NCI-H446 (cell line): ENCODE measurements around the gene RAB36.
"Not testable (repeated sequence)": the region's sequence is repeated elsewhere in the genome, so short reads cannot be mapped to it uniquely, and the experiment has no call there.

Experiments used
- DNase-seq, 2 experiments: peaks; one replicate each; lab custom pipeline; 2025; lab: John Stamatoyannopoulos, UW

The RAB36 gene

DNA sequence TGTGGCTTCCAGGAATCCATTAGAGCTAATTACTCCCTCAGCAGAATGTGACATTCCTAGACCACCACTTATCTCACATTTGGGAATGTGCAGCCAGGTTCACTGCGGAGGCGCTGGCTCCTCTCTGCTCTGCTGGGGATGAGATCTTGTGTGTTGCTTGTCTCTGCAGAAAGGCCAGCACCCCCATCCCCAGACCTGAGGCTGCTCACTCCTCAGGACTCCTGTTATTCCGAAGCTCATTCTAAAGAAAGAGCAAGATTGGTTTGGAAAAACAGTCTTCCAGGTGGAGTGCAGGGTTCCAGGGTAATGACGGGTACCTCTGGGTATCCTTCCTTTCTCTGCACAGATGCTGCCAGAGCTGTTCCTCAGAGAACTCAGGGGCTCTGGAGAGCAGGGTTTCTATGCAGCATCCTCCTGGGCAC, 24.3 kb upstream of the RAB36 start:
- no peak for DNase-seq

DNA sequence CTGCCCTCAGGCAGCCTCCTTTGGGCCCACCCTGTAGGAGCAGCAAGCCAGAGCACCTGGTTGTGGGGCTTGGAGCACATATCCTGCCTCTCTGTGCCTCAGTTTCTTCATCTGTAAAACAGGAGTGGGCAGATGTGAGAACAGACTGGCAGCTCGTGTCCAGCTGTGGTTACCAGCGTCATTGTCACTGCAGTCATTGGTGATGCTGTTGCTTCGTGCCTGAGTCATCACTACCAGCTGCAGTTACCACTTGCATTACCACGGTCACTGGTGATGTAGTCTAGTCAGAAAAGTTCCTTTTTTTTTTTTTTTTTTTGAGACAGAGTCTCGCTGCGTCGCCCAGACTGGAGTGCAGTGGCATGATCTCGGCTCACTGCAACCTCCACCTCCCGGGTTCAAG, 23.9 kb upstream of the RAB36 start:
- no peak for DNase-seq

DNA sequence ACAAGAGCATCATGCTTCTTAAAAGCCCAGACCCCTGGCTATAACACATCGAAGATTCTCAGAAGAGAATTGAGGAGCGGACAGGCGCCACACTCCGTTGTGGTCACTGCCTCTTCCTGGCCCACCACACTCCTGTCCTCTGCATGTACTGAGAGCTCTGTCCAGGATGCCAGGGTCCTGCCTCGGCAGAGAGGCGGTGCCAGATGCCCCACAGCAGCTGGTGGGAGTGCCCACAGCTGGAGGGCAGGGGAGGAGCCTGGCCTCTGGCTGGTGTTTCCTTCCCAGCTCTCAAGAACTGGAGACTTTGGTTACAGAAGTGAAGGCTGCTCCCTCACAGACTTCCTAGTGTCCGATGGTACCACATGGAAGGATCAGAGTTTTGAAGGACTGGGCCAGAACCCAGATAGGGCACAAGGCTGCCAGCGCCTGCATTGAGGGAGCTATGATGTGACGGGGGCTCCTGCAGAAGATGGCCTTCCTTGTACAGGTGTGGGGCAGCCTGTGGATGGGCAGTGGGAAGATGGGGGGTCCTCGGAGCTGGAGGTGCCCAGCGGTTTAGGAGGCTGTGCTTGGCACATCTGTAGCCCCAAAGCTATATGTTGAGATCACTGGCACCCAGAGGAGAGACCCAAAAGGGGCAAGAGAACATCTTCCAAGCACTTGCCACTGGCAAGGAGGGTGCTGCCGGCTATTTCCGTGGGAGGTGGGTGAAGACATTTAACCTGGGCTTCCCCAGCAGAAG, 22.9 kb upstream of the RAB36 start:
- no peak for DNase-seq

DNA sequence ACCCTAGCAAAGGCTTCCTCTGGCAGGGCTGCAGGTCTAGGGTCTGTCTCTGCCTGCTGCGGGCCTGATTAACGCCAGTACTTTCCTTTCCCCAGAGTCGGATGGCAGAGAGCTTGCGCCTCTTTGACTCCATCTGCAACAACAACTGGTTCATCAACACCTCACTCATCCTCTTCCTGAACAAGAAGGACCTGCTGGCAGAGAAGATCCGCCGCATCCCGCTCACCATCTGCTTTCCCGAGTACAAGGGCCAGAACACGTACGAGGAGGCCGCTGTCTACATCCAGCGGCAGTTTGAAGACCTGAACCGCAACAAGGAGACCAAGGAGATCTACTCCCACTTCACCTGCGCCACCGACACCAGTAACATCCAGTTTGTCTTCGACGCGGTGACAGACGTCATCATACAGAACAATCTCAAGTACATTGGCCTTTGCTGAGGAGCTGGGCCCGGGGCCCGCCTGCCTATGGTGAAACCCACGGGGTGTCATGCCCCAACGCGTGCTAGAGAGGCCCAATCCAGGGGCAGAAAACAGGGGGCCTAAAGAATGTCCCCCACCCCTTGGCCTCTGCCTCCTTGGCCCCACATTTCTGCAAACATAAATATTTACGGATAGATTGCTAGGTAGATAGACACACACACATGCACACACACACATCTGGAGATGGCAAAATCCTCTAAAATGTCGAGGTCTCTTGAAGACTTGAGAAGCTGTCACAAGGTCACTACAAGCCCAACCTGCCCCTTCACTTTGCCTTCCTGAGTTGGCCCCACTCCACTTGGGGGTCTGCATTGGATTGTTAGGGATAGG, 22.1 kb upstream of the RAB36 start:
- DNase-seq = no peak

DNA sequence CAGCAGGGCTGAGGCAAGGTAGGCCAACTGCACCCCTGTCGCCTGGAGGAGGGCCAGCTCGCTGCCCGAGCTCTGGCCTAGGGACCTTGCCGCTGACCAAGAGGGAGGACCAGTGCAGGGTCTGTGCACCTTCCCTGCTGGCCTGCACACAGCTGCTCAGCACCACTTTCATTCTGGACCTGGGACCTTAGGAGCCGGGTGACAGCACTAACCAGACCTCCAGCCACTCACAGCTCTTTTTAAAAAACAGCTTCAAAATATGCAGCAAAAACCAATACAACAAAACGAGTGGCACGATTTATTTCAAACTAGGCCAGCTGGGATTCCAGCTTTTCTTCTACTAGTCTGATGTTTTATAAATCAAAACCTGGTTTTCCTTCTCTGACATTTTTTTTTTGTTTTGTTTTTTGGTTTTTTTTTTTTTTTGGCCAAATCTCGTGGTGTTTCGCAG, 21.4 kb upstream of the RAB36 start:
- DNase-seq = no peak

DNA sequence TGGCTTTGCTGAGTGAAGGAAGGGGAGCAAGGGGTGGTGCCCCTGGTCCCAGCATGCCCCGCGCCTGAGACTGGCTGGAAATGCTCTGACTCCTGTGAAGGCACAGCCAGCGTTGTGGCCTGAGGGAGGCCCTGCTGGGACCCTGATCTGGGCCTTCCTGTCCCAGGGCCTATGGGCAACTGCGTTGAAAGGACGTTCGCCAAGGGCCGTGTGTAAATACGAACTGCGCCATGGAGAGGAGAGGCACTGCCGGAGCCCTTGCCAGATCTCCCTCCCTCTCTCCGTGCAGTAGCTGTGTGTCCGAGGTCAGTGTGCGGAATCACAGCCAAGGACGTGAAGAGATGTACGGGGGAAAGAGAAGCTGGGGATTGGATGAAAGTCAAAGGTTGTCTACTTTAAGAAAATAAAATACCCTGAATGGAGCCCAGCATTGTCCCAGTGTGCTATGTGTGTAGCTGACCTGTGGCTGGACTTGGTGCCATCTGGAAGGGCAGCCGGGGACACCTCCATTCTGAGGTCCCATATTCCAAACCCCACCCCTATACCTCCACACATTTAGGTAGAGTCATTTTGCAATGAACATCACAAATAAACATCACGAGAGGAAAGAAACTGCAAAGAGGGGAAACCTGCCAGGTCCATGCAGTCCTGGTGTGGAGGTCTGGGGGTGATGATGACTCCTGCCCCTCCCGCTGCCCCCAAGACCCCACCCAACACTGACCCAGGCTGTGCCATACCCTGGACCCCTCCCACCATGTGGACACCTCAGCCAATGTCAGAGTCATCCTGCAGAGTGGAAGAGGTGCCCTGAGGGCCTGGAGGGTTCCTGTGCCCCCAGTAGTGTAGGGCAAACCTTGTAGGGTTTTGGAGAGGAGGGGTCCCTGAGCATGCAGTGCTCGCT, 20.4 kb upstream of the RAB36 start:
- DNase-seq = no peak

DNA sequence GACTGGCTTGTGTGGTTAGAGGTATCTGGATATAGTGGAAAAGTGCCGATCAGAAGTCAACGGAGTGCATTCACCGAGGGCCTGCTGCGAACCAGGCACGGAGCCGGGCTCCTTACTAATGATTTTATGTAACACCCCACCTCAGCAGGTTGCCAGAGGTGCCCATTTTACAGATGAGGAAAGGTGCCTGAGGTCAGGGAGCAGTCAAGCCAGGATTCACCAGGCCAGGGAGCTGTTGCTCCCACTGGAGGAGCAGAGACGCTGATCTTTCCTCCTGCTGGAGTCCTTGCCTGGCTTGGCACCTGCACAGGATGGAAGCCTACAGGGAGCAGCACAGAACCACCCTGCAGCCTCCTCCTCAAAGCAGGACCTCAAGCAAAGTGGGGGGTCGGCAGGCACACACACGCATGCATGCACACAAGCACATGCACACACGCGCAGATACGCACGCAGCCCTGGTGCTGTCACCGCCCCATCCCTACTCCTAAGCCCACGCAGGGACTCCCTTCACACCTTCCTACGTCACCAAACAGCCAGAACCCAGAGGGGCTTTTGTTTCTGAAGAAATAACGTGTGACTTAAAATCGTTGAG, 19.7 kb upstream of the RAB36 start:
- DNase-seq = no peak

DNA sequence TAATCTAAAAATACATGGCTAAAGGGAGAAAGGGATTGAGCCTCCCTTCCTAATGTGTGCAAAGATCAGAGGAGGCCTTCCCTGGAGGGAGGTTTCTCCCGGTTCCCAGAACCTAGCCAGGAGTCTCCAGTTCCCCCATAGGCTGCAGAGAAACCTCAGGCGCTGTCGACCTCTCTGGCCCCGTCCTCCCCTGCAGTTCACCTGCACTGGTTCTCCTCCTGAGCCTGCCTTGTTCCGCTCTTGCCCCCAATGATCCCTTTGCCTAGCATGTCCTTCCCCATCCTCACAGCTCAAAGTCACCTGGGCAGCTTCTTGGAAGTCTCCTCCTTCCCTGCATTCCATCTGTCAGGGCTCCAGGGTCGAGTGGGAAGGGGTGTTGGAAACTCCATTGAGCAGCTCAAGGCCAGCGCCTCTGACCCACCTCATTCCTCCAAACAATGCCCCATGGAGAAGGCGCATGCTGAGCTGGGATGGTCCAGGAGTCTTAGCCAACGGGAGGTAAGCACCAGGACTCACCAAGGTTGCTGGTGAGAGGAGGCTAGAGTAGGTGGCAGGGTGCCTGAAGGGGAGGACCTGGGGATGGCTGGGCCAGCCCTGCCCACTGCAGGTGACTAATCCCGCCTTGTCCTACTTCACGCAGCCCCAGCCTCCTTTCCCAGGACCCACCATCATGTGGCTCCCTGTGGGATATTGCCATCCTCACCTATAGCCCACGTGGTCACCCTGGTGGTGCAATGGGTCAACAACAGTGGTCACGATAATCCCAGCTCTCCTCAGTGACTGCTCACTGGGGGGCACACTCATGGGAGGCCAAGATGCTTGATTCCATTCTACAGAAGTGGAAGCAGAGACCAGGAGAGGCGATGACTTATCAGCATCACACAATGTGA, 18.9 kb upstream of the RAB36 start:
- DNase-seq = no peak

DNA sequence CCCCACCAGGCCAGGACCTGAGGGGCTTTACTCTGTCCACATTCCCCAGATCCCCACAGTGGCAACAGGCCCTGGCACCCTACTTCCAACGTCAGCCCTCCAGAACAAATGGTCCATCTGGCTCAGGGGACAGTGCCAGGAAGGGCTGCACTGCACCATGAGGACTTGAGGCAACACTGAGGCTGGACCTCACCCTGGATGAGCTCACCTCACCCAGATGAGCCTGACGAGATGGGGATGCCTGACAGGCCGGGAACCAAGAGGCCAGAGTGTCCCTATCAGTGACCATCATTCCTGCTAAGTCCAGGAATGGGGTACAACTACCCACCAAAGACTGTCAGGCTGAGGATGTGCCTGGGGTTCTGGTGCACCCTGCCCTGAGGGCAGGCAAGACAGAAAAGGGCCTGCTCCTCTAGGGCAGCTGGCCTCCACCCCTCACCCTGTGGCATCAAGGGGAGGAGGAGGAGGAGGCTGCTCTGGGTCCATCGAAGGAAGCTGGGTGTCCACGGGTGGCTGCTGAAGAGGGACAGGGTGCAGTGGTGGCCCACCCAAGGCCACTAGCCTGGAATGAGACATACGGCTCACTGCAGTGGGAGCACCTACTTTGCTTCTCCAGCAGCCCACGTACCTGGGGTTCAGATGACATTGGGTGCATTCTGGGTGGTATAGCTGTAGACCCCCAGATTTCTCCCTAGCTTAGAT, 18.1 kb upstream of the RAB36 start:
- peak in 1 of 2 experiments; percentile 46 for DNase-seq

DNA sequence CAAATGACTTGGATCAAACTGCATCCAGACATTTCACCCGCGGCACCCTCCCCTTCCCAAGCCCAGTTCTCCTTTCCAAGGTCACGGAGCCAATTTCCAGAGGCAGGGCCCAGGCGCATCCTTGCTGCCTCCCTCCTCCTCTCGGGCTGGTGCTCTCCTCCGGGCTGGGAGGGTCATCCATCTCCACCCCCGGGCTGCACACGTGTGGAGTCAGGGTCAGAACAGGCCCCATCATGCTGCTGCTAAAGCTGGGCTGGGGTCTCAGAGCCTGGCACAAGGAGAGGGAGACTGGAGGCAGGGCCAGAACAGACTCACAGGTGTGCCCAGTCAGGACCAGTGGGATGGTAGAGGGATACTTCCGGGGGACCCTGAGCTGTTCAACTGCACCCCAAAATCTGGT, 17.5 kb upstream of the RAB36 start:
- no peak for DNase-seq

DNA sequence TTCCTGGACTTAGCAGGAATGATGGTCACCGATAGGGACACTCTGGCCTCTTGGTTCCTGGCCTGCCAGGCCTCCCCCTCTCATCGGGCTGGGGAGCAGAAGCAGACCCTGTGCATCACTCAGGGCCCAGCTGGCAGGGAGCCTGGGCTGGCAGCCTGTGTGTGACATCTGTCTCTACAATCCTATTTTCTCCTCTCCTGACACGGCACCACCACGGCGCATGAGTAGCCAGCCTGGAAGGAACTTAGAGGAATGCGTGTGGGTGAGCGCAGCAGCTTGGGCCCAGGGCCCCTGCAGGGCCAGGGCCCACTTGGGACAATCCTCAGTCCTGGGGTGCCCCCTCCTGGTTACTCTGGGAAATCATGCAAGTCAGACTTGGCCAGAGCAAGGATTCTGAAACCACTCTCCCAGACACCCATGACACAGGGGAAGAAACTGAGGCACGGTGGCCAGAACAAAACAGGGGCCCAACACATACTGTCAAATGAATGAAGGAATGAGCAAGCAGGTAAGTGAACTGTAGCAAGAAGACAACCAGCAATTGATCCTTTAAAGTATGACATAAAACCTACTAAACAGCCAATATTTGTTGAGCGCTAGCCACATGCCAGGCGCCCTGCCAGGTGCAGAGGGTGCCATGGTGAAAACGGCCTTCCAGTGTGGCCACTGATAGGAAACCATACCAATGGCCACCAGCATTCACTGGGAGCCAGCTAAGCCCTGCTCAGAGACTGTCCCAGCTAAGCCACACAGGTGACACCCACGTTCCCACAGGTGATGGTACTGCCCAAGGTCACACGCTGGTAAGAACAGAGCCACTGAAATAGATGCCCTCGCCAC, 16.8 kb upstream of the RAB36 start:
- peak; percentile 86 to 97 for DNase-seq

DNA sequence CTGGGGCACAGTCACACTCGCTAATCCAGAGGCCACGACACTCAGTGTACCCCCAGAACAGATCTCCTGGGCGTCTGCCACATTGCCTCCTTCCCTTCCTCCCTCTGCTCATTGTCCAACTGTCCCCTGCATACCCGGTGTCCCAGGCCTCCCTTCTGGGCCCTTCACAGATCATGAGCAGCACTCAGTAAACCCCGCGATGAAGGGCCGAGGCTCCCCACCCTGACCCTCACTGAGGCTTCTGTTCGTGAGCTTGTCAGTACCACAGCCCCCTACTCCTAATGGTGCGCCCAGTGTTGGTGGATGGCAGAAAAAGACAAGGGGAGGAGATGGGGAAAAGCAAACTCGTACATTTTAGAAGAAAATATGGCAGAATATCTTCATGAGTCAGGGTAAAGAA, 16.1 kb upstream of the RAB36 start:
- no peak for DNase-seq

DNA sequence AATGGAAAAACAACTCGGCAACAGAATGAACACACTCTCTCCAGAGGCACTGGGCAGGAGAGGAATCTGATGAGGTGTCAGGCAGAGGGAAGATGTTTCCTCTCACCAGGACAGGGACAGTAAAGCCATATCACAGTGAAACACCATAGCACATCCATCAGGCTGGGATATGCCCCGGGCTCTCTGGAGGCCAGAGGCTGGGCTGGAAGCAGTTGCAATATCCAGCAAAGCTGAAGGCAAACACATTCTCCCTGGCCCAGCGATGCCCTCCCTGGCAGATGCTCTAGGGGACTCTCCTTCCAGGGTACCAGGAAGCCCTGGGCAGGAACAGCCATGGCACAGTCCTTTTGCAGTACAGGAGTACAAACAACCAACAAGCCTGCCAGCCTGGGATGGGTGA, 14.6 kb upstream of the RAB36 start:
- no peak for DNase-seq

DNA sequence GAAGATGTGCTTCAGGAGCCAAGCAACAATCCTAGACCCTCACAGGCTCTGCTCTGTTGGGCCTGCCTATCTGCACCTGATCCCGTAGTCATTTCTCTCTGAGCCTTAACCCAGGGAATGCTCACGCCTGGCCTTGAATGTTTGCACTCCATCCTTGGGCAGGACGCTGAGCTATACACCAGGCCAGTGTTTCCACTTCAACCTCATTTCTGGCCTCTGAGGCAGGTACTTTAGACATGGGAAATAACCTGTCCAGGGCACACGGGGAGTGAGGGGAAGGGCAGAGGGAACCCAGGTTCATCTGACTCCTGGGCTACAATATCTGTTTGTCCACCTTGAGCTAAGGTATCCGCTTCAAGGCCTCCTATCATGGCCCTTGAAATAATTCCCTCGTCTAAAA, 13.3 kb upstream of the RAB36 start:
- DNase-seq = no peak

DNA sequence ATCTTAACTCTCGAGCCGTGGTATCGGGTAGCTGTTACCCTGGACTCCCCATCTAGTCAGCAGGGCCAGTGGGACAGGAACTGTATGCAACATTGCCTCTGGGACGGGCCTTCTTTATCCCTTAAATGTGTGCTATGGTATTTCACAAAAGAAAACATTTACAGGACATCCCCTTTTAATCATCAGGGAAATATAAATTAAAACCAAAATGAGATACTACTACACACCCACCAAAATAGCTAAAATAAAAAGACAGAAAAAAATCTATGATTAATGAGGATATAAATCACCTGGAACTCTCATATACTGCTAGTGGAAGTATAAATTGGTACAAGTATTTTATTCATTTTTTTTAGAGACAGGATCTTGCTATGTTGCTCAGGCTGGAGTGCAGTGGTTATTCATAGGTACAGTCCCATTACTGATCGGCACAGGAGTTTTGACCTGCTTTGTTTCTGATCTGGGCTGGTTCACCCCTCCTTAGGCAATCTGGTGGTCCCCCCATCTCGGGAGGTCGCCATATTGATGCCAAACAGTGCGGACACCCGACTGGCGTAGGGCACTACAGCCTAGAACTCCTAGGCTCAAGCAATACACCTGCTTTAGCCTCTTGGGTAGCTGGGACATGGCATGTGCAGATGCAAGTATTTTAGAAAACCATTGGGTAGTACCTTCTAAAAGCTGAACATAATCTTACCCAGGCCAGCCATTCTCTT, 12.7 kb upstream of the RAB36 start:
- no peak for DNase-seq

DNA sequence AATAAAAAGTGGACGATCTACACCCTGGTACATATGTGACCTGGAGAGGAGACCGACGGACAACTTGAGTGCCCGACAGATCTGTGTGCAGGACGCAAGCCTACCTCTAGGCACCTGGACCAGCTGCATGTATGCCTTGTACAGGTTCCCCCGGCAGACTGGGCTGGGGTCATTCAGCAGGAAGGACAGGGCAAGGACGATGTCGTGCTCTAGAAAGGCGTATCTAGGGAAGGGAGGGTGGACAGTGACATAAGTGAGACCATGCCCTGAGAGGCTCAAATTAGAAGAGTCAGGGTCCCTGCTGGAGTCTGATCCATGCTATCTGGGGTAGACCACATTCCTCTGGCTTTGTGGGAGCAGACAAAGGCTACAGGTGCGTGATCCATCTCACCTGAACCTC, 11.4 kb upstream of the RAB36 start:
- DNase-seq = no peak

DNA sequence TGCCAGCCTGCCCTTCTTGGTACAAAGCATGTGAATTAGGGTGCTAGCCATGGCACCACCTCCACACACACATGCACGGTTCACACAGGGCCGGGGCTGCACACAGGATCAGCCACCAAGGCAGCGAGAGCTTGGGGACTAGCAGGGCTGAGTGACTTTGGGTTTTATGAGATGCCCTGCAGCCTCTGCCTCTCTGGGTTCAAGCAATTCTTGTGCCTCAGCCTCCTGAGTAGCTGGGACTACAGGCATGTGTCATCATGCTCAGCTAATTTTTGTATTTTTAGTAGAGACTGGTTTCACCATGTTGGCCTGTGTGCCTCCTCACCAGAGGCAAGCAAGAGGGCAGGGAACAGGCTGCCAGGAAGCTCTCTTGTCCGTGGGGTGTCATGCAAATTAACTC, 8.3 kb upstream of the RAB36 start:
- not testable (repeated sequence) for DNase-seq

DNA sequence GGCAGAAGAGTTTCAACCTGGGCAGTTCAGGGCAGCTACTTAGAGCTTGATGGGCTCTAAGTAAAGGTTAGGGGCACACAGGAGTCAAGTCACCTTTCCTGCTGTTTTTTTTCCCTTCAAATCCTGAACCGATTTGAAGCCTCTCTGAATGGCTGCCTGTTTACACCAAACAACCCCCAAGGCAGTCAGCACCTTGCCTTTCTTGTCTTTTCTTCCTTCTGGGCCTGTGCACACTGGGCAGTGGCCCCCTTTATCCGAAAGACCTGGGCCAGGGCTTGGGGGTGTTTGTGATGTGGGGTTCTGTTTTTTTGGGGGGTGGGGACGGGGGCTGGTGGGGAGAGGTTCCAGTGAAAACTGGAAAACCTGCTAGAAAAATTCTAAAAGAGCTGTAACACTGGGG, 7.8 kb upstream of the RAB36 start:
- no peak for DNase-seq
